Activated T-cell treated with anti-CD3 and anti-CD28 coated beads for 4 hours (primary cell): ENCODE measurements around the gene PCDH12.

Experiments used
- DNase-seq: peaks from one replicate; pipeline ENCODE4 v3.0.0-alpha.2; 2020

PCDH12 gene

DNA sequence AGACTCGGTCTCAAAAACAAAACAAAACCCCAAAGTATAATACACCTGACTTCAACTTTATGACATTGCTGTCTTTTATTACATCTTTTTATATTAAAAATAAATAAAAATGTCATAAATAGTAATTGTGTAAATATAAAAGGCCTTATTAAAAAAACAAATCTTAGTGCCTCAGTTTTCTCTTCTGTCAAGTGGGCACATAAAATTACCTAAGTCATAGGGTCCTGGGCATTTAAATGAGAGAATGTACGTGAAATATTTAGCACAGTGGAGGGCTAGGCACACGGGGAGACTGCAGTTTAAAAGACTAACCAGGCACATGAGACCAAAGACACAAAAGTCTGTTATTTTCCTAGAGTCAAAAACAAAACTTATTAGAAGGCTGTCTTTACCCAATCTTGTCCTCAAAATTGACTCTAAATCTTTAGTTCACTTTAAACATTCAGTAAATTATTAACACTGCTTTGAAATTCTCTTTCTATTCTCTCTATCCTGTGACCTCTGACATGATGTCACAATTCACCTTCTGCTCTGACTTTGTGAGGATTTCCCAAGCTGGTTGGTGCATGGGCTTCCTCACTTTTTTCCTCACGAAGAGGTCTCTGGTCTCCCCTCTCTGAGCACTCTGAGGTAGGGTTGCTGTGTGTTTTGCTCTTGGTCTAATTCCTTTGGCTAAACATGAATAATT, 8.4 kb upstream of the PCDH12 start:
- DNase-seq, result no peak

GRCh38 chr5:141965071-141965470, 7.1 kb upstream of the PCDH12 start:
- no peak for DNase-seq

DNA sequence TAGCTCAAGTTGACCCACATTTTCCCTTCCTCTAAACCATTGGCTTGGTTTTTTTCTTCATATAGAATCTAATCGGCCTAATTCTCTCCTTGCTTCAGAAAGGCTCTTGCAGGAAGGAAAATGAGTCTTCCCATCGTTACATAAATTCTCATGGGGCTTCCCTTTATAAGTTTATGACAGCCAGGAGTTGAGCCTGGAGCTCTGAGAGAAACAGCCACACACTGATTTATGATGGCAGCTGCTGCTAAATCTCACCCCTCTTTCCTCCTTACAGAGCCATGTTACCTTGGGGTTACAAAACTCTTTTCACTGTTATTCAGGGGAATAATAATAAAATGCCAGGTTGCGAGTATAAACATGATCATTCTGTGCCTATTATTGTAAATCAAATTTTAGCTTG, 5.7 kb upstream of the PCDH12 start:
- DNase-seq, result no peak

DNA sequence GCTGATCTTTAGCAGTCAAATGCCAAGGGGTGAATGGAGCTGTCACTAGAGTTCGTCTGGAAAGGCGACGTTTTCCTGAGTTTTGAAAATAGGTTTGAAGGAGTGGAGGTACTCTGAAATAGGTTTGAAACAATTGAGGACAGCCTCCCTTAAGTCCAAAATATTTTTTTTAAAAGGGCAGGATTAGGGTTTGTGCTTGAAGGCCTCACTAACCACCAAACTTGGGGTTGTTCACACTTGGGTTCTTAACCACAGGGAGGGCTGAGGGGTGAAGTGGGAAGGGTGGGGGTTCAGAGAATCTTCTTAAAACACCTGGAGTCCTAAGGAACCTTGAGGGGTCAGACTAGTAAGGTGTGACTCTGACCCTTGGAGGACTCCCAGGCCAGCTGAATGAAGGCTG, 3.5 kb upstream of the PCDH12 start:
- DNase-seq, result no peak

DNA sequence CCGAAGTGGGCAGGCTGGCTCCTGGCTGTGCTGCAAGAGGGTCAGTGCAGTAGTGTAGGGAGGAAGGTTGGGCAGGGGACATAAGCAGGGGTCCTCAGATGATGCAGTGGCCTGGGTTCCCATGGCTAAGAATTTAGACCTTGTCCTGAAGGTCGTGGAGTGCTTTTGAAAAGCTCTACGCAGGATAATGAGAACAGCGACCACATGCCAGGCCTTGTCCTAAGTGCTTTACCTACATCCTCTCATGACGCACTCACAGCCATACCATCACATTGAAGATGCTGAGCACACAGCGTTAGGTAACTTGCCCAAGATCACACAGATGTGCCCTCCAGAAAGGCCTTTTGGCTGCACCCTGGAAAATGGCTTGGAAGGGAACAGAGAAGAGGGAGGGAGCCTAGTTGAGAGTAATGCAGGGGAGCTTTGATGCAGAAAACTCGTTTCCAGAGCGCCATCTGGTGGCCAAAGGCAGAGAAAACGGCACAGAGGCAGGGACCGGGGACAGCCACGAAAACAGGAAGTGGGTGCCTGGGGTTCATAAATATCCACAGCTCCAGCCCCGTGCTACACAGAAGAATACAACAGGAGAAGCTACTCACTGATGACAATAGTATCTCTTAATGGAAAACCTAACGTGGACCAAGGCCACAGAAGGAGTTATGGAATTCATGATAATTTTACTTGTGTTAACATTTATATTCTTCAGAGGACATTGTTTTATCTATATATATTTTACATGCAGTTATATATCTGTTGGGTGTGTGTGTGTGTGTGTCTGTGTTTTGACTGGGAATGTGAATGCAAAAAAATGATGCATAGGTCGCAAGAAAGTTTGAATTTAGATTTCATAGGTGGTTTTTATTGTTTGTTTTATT, 2.7 kb upstream of the PCDH12 start:
- peak; percentile 85 for DNase-seq

DNA sequence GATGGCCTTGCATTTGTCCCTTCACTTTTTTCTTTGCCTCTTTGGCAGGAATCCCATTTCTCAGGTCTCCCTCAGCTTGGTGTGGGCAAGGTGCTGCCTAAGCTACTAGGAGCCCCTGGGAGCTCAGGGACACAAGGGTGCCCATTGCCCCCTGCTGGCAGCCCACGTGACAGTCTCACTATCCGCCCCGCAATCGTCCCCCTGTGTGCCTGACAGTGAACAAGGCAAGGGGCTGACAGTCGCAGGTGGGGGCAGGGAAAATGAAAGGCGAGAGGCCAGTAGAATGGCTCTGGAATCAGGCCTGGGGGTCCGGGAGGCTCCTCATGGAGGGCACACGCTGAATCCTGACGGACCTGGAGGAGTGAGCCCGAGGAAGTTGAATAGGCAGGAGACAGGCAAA, 2.0 kb upstream of the PCDH12 start:
- DNase-seq, result peak; percentile 15

GRCh38 chr5:141958546-141959172, 657 bp upstream of the PCDH12 start:
- DNase-seq, result no peak

GRCh38 chr5:141957367-141957996, 520 bp downstream of the PCDH12 start:
- DNase-seq, result no peak

- no peak for DNase-seq
These were observed 3.8 kb downstream of the PCDH12 start for GRCh38 chr5:141954194-141954593.

GRCh38 chr5:141952020-141952419, 6.0 kb downstream of the PCDH12 start:
- DNase-seq, result no peak

DNA sequence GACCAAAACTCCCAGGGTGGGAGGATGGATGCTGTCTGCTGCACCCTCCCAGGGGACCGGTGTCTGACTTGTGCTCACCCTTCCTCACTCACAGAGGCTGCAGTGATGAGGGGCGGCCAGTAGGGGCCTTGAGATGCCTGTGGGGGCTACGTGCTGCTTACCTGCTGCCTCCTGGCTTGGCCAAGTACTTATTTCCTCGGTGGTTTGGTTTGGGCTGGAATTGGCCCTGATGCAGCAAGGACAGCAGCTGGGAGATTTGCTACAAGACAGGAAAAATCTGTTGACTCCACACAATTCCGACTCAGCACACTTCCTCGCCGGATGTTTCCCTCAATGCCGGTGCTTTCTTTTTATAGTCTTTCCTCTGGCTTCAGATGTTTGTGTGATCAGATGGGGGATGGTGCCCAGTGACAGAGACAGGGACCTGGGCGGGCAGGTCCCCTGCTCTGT, 6.6 kb downstream of the PCDH12 start:
- no peak for DNase-seq

DNA sequence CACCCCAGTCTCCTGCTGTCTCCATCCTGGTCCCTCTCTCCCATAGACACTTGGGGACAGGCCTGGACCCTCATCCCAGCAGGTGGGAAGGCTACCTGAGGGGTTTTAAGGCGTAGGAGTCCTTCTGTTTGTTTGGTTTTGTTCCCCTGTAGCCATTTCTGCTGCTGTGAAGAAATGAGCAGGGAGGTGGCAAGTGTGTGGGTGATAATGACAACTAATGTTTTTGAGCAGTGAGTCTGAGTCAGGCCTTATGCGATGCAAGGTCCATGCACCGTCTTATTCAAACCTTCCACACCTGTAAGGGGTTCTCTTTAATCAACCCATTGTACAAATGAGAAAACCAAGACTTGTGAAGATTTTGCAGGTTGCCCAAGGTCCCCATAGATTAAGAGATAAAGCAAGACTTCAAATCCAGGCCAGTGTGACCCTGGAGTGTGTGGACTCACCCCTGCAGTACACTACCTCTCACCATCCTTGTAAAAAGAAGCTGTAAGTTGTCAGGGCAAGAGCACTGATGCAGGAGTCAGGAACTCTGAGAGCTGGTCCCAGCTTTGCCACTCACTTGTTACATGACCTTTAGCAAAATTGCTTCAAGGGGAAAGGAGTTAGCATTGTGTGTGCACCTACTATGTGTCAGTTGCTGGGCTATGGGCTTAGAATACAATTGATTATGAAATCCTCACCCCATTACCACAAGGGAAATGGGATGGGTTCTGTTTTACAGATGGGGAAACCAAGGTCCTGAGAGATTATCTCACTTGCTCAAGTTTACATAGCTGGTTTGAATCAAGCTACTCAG, 7.6 kb downstream of the PCDH12 start:
- no peak for DNase-seq

GRCh38 chr5:141949511-141949910, 8.5 kb downstream of the PCDH12 start:
- no peak for DNase-seq

- DNase-seq, result no peak
These were observed 9.2 kb downstream of the PCDH12 start for GRCh38 chr5:141948812-141949211.

- no peak for DNase-seq
These were observed 10.7 kb downstream of the PCDH12 start for GRCh38 chr5:141947316-141947715.

DNA sequence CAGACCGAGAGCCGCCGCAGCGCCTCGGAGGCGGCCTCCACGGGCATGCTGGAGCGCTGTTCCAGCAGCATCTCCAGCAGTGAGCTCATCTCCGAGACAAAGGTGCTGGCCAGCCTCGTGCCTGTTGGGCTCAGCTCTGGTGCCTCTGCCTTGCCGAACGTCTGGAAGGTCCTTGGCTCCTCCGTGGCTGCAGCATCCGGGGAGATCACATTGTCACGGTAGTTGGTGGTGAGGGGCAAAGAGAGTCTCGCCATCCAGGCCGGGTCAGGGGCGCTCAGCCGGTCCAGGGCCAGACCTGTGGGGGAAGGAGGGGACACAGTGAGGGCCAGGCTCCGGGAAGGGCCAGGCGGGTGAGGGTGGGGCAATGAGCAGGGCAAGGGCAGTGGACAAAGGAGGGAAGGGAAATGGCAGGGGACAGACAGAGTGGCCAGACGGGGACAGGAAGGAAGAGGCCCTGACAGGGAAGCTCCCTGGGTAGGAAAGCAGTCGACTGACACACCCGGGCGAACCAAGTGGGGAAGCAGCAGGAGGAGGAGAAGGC, 12.4 kb downstream of the PCDH12 start:
- DNase-seq, result no peak

DNA sequence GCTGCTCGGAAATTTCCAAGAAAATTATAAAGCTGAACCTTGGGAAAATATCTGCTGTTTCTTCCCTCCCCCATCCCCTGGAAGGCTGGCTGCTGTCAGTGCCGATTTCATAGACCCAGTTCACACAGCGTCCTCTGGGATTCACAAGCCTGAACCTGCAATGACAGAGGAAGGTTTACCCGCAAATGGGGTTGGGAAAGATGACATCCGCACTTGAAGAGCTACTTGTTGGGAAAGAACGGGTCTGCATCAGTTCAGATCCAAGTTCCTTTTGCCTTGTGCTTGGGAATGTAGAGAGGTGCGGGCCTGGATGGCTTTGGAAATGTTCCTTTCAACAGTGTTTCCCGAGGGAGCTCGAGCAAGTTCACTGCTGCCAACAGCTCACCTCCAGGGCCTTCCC, 13.9 kb downstream of the PCDH12 start:
- no peak for DNase-seq

DNA sequence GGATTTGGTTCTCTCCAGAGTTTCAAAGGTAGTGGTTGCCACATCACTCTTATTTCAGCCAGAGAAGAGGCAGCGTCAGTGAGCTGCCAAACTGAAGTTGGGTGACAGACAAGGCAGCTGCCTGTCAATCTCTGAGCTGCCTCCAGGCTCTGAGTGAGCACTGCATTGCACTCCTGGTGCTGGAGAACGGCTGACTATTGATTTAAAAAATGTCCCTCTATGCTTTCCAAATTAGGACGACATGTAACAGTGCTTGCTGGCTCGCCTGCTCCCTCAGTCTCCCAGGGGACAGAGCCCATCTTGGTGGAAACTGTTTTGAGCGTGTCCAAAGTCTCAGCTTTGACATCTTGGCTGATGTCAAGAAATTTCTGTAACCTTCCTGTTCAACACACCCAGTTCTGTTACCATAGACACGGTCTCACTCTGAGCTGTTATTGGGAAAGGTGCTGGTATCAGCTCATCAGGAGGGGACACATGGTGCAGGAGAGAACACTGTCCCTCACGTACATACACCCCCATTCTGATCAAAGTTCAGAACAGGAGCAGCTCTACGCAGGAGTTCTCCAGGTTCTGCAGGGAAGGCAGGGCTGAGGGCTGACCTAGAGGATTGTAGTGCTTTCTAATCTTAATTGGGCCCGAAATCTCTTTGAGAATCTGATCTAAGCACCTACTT, 15.7 kb downstream of the PCDH12 start:
- DNase-seq, result no peak

GRCh38 chr5:141941779-141942178, 16.2 kb downstream of the PCDH12 start:
- no peak for DNase-seq

GRCh38 chr5:141941307-141941706, 16.7 kb downstream of the PCDH12 start:
- DNase-seq, result no peak

- no peak for DNase-seq
These were observed 17.2 kb downstream of the PCDH12 start for GRCh38 chr5:141940695-141941271.
